Natural killer cell (primary cell): ENCODE measurements around the gene RASSF3. TPM values are rescaled to one million over a fixed set of nuclear protein-coding genes. Genes with fewer than 3 reads are reported as not detected.

Experiments used
- ATAC-seq, 3 donors: fragments of 150-1000 bp in 2 of 3; fragments of 200-7000 bp in 1 of 3; cut with Tn5 transposase; 1 replicate in 1 of 3; 2 replicates in 2 of 3; pipeline ENCODE4 v1.10.0; 2021; ENCODE audit warnings: mild to moderate bottlenecking in 2 of 3, moderate library complexity in 2 of 3
- DNase-seq, 2 donors: peaks; one replicate each; pipeline versions ENCODE4 v3.0.0 to v3.0.0-alpha.2; 2013 to 2021; ENCODE audit warnings: mixed read lengths in 1 of 2
- H3K27ac ChIP-seq: one replicate; pipeline ENCODE4 v1.5.1; 2013; ENCODE audit warnings: mild to moderate bottlenecking, low read length
- H3K27me3 ChIP-seq: one replicate; pipeline ENCODE4 v1.6.1; 2013; ENCODE audit warnings: low read length; ENCODE audit not compliant: control insufficient read depth, insufficient read depth
- H3K36me3 ChIP-seq: one replicate; pipeline ENCODE4 v1.6.1; 2013; ENCODE audit warnings: low read length; ENCODE audit not compliant: control insufficient read depth, insufficient read depth
- H3K4me1 ChIP-seq: one replicate; pipeline ENCODE4 v1.6.1; 2013; ENCODE audit warnings: low read length; ENCODE audit not compliant: control insufficient read depth, insufficient read depth
- H3K4me3 ChIP-seq: one replicate; pipeline ENCODE4 v1.5.1; 2013; ENCODE audit warnings: low read length
- H3K9me3 ChIP-seq: one replicate; pipeline ENCODE4 v1.6.1; 2013; ENCODE audit warnings: low read length; ENCODE audit not compliant: control insufficient read depth, insufficient read depth
- H3K27ac Mint-ChIP-seq, 2 donors: one replicate each; pipeline ENCODE4 v1.8.0; 2022; ENCODE audit warnings: mild to moderate bottlenecking in 2 of 2, mixed read lengths in 2 of 2, moderate library complexity in 1 of 2
- H3K27me3 Mint-ChIP-seq, 2 donors: one replicate each; pipeline ENCODE4 v1.8.0; 2022; ENCODE audit warnings: low read depth in 2 of 2, mixed read lengths in 2 of 2
- H3K36me3 Mint-ChIP-seq: one replicate; pipeline ENCODE4 v1.8.0; 2022; ENCODE audit warnings: mixed read lengths
- H3K4me1 Mint-ChIP-seq, 2 donors: one replicate each; pipeline ENCODE4 v1.8.0; 2022; ENCODE audit warnings: mixed read lengths in 2 of 2
- H3K4me3 Mint-ChIP-seq: one replicate; pipeline ENCODE4 v1.8.0; 2022; ENCODE audit warnings: mild to moderate bottlenecking, moderate library complexity, mixed read lengths
- H3K9me3 Mint-ChIP-seq, 2 donors: one replicate each; pipeline ENCODE4 v1.8.0; 2022; ENCODE audit warnings: mixed read lengths in 2 of 2
- CTCF ChIP-seq: fragments of 200-600 bp; IDR thresholded peaks from one replicate; pipeline ENCODE4 v1.8.0; 2022; ENCODE audit warnings: antibody characterized with exemption
- WGBS: methylation state at CpG from one replicate; pipeline ENCODE4 v1.1.7; 2013; ENCODE audit warnings: missing lambda C conversion rate; ENCODE audit not compliant: insufficient coverage; 5-methylcytosine and 5-hydroxymethylcytosine counted together
- intact Hi-C: fragments of 100-400 bp; cut with micrococcal nuclease; formaldehyde crosslinking; loops from one replicate; pipeline ENCODE4 v1.14.2; 2022
- total RNA-seq, 4 donors: library from RNA; stranded (reverse); fragments of 120-200 nt in 1 of 4; gene quantifications; one replicate each; pipeline versions ENCODE4 v1.2.3 to v1.2.4, GENCODE V29; 2013 to 2022

The RASSF3 gene
- total RNA-seq, 3 donors from 2014 or later (not counting 1 experiment from before 2014, with no cell fraction given) = 63.4 to 105 (median 80.5) TPM

- H3K4me1 Mint-ChIP-seq = peaks cover 72 to 79% of the 10 kb centered on the region in 2 donors
- 48% methylated on average over 2 of the region's 3 CpGs for WGBS
- H3K4me1 ChIP-seq = peaks cover 69% of the 10 kb centered on the region
- no peak for TF ChIP-seq CTCF
- H3K9me3 ChIP-seq = no peaks in the 10 kb centered on the region
- DNase-seq (peak in 1 of 2 donors; percentile 32), ATAC-seq (no peak)
- no peaks in the 10 kb centered on the region for H3K36me3 Mint-ChIP-seq
- H3K27ac Mint-ChIP-seq = peak overlapping the region; percentile 91 to 93
- H3K4me3 Mint-ChIP-seq = peak overlapping the region; percentile 70
- no peaks in the 10 kb centered on the region for H3K27me3 Mint-ChIP-seq
- intact Hi-C loops = loop anchor here (5.0 kb wide), 1 partner anchor 91 kb away; the partner anchor contains the start of gene GNS
- H3K4me3 ChIP-seq = no peak overlapping the region
- H3K27me3 ChIP-seq = no peaks in the 10 kb centered on the region
- H3K36me3 ChIP-seq = no peaks in the 10 kb centered on the region
- H3K9me3 Mint-ChIP-seq = peaks cover 0 to 2% of the 10 kb centered on the region in 2 donors
- H3K27ac ChIP-seq = peak overlapping the region; percentile 97
Observed at GRCh38 chr12:64666054-64666914, 56.0 kb downstream of the RASSF3 start.

DNA sequence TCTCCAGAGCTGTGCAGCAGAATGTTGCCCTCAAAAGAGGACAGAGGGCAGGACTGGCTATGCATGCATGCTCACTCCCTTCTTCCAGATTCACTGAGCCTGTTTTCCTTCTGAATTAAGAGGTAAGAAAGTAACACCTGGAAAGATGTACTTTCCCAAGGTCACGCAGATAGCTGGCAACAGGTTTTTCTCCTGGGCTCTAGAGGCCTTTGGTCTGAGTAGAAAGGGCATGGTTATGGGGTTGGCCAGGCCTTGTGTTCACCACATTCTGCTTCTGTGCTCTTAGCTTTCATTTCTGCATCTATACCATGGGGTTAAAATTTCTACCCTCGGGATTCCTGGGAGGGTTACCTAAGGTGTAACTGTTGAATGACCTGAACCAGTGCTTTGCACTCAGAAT is 57.5 kb downstream of the RASSF3 start:
- H3K27ac ChIP-seq = peak overlapping the region; percentile 97
- Mint-ChIP-seq H3K4me1 (peaks cover 74 to 80% of the 10 kb centered on the region in 2 donors), H3K4me3 (peak overlapping the region; percentile 82), H3K9me3 (peaks cover 0 to 2% of the 10 kb centered on the region in 2 donors), H3K36me3 (no peaks in the 10 kb centered on the region), H3K27me3 (no peaks in the 10 kb centered on the region), H3K27ac (peak overlapping the region; percentile 91 to 93)
- peaks cover 71% of the 10 kb centered on the region for H3K4me1 ChIP-seq
- ATAC-seq (no peak), DNase-seq (no peak)
- WGBS = 62% methylated on average over 2 of the region's 2 CpGs
- H3K9me3 ChIP-seq = no peaks in the 10 kb centered on the region
- TF ChIP-seq CTCF = no peak
- intact Hi-C loops = loop anchor here (2.0 to 5.0 kb wide), 3 partner anchors 47 to 90 kb away; partner anchors contain the start of genes GNS and RASSF3
- no peak overlapping the region for H3K4me3 ChIP-seq
- H3K27me3 ChIP-seq = no peaks in the 10 kb centered on the region
- no peaks in the 10 kb centered on the region for H3K36me3 ChIP-seq

- peak; percentile 81 to 95 (median 90) for ATAC-seq
- intact Hi-C loops = loop anchor here (1.0 to 5.0 kb wide), 5 partner anchors 10 to 88 kb away; partner anchors contain the start of genes GNS and RASSF3
- Histone ChIP-seq H3K36me3 (no peaks in the 10 kb centered on the region), H3K4me1 (peaks cover 85% of the 10 kb centered on the region), H3K4me3 (peak overlapping the region; percentile 49), H3K9me3 (no peaks in the 10 kb centered on the region), H3K27me3 (no peaks in the 10 kb centered on the region), H3K27ac (peak overlapping the region; percentile 97)
- Mint-ChIP-seq H3K27ac (peak overlapping the region; percentile 91 to 93), H3K9me3 (peaks cover 0 to 2% of the 10 kb centered on the region in 2 donors), H3K36me3 (no peaks in the 10 kb centered on the region), H3K27me3 (no peaks in the 10 kb centered on the region), H3K4me1 (peaks cover 85 to 90% of the 10 kb centered on the region in 2 donors), H3K4me3 (peak overlapping the region; percentile 82)
- no peak for TF ChIP-seq CTCF
- DNase-seq = peak; percentile 59 to 90
- WGBS = 0% methylated on average over 10 of the region's 10 CpGs
Observed at GRCh38 chr12:64669270-64669842, 59.1 kb downstream of the RASSF3 start.
